ENCODE measurements around the gene RNU6-1. TPM values are rescaled to one million over a fixed set of nuclear protein-coding genes. Genes with fewer than 3 reads are reported as not detected.

The RNU6-1 gene
- total RNA-seq, 1 donor from 2014 or later = not detected

DNA sequence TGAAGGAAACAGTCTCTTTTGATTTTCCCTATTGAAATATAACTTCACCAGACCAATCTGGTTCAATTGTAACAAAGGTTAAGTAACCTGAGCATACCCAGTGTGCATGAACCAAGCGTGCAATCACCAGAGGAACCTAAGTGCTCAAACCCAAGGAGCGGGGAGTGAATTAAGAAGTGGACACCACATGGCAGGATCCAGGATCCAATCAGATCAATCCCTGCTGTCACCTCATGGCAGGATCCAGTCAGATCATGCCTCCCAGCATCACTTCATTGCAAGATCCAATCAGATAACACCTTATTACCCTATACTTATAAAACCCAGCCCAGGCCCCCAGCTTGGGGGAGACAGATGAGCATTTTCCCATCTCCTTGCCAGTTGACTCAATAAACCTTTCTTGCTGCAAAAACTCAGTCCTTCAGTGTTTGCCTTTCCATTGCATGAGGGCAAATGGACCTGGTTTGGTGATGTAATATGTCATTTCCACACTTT lies 38.9 kb upstream of the RNU6-1 start:
- TF ChIP-seq, protein P1, sequence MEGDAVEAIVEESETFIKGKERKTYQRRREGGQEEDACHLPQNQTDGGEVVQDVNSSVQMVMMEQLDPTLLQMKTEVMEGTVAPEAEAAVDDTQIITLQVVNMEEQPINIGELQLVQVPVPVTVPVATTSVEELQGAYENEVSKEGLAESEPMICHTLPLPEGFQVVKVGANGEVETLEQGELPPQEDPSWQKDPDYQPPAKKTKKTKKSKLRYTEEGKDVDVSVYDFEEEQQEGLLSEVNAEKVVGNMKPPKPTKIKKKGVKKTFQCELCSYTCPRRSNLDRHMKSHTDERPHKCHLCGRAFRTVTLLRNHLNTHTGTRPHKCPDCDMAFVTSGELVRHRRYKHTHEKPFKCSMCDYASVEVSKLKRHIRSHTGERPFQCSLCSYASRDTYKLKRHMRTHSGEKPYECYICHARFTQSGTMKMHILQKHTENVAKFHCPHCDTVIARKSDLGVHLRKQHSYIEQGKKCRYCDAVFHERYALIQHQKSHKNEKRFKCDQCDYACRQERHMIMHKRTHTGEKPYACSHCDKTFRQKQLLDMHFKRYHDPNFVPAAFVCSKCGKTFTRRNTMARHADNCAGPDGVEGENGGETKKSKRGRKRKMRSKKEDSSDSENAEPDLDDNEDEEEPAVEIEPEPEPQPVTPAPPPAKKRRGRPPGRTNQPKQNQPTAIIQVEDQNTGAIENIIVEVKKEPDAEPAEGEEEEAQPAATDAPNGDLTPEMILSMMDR (IDR thresholded peaks at IDR 0.05) = no peak
- H3K9me3 Mint-ChIP-seq (ENCODE audit: unreplicated experiment) = peaks cover 6% of the 10 kb centered on the region
- H3K4me1 Mint-ChIP-seq (ENCODE audit: unreplicated experiment) = peaks cover 26% of the 10 kb centered on the region
- DNase-seq (ENCODE audit: extremely low spot score, unreplicated experiment) = no peak
- H3K4me3 Mint-ChIP-seq (ENCODE audit: unreplicated experiment) = no peak overlapping the region
- H3K27ac Mint-ChIP-seq (ENCODE audit: unreplicated experiment) = no peak overlapping the region
- H3K27me3 Mint-ChIP-seq (ENCODE audit: unreplicated experiment) = no peaks in the 10 kb centered on the region
- no peaks in the 10 kb centered on the region for H3K36me3 Mint-ChIP-seq (ENCODE audit: unreplicated experiment)

DNA sequence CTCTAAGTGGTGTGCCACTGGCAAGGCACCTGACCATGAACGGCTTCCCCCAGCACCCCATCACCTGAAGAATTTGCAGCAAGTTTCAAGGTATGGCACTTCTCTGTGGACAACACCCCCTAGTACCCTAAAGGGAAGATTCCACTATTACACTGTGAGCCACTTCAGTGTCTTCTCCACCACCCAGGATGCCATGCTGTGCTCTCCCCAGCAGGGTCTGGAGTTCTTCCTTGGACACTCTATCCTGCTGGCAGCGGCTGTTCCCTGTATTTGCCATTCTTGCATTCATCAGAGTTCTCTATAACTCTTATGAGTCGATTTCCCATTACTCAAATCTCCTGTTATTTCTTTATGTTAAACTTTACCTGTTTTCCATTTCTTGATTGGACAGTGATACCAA lies 33.9 kb upstream of the RNU6-1 start:
- no peak overlapping the region for H3K4me3 Mint-ChIP-seq (ENCODE audit: unreplicated experiment)
- H3K4me1 Mint-ChIP-seq (ENCODE audit: unreplicated experiment) = no peaks in the 10 kb centered on the region
- H3K27me3 Mint-ChIP-seq (ENCODE audit: unreplicated experiment) = no peaks in the 10 kb centered on the region
- TF ChIP-seq, protein P1 (IDR thresholded peaks at IDR 0.05) = no peak
- peaks cover 13% of the 10 kb centered on the region for H3K9me3 Mint-ChIP-seq (ENCODE audit: unreplicated experiment)
- H3K27ac Mint-ChIP-seq (ENCODE audit: unreplicated experiment) = no peak overlapping the region
- no peaks in the 10 kb centered on the region for H3K36me3 Mint-ChIP-seq (ENCODE audit: unreplicated experiment)
- DNase-seq (ENCODE audit: extremely low spot score, unreplicated experiment) = peak; percentile 38

DNA sequence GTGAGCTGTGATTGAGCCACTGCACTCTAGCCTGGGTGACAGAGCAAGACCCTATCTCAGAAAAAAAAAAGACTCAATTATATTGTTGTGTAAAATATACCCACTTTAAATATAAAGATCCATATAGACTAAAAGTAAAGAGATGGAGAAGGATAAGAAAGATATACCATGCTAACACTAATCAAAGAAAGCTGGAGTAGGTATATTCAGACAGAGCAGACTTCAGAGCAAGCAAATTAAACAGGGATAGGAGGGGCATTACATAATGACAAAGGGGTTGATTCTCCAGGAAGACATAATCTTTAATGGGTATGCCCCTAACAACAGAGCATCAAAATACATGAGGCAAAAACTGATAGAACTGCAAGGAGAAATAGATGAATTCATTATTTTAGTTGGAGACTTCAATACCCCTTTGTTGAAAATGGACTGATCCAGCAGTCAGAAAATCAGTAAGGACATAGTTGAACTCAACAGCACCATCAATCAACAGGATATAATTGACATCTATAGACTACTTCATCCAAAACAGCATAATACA lies 31.1 kb upstream of the RNU6-1 start:
- no peak overlapping the region for H3K4me3 Mint-ChIP-seq (ENCODE audit: unreplicated experiment)
- peaks cover 13% of the 10 kb centered on the region for H3K9me3 Mint-ChIP-seq (ENCODE audit: unreplicated experiment)
- H3K36me3 Mint-ChIP-seq (ENCODE audit: unreplicated experiment) = no peaks in the 10 kb centered on the region
- DNase-seq (ENCODE audit: extremely low spot score, unreplicated experiment) = no peak
- H3K4me1 Mint-ChIP-seq (ENCODE audit: unreplicated experiment) = peaks cover 6% of the 10 kb centered on the region
- H3K27me3 Mint-ChIP-seq (ENCODE audit: unreplicated experiment) = no peaks in the 10 kb centered on the region
- TF ChIP-seq, protein P1 (IDR thresholded peaks at IDR 0.05) = no peak
- H3K27ac Mint-ChIP-seq (ENCODE audit: unreplicated experiment) = no peak overlapping the region

DNA sequence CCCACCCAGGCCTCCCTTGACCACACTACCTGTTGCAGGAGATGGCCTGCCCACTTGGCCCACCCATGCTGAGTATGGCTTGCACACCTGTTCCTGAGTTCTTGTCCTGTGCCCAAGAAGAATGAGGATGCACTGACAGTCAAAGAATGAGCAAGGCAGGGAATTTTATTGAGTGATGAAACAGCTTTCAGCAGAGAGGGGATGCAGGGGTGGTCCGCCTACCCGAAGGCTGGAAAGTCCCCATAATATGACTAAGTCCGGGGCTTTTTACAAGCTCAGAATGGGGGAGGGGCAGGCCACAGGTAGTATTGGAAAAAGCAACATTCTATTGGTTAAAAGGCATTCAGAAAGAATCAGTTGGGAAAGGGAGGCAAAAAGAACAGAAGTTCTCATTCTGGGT lies 29.9 kb upstream of the RNU6-1 start:
- Mint-ChIP-seq H3K36me3 (ENCODE audit: unreplicated experiment) (no peaks in the 10 kb centered on the region), H3K9me3 (ENCODE audit: unreplicated experiment) (peaks cover 13% of the 10 kb centered on the region), H3K4me1 (ENCODE audit: unreplicated experiment) (peaks cover 19% of the 10 kb centered on the region), H3K27me3 (ENCODE audit: unreplicated experiment) (no peaks in the 10 kb centered on the region), H3K27ac (ENCODE audit: unreplicated experiment) (no peak overlapping the region), H3K4me3 (ENCODE audit: unreplicated experiment) (no peak overlapping the region)
- TF ChIP-seq, protein P1 (IDR thresholded peaks at IDR 0.05) = no peak
- DNase-seq (ENCODE audit: extremely low spot score, unreplicated experiment) = no peak

DNA sequence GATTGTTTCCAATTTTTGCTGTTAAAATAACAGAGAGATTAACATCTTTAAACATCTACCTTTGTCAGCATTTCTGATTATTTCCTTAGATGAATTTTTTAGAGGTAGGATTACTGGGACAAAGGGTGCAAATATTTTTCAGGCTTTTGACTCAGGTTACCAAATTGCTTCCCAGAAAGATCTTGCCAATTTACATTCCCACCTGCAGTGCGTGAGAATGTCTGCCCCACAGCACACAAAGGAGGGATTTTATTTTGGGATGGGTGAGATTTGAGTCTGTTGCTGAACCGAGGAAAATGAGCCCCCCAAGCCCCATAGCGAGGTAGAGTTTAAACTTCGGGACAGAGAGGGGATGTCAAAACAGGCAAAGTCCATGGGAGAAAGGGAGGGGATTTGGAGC lies 25.9 kb upstream of the RNU6-1 start:
- Mint-ChIP-seq H3K27me3 (ENCODE audit: unreplicated experiment) (no peaks in the 10 kb centered on the region), H3K4me1 (ENCODE audit: unreplicated experiment) (peaks cover 35% of the 10 kb centered on the region), H3K9me3 (ENCODE audit: unreplicated experiment) (no peaks in the 10 kb centered on the region), H3K4me3 (ENCODE audit: unreplicated experiment) (peak overlapping the region; percentile 19), H3K36me3 (ENCODE audit: unreplicated experiment) (no peaks in the 10 kb centered on the region), H3K27ac (ENCODE audit: unreplicated experiment) (peak overlapping the region; percentile 87)
- DNase-seq (ENCODE audit: extremely low spot score, unreplicated experiment) = no peak
- TF ChIP-seq, protein P1 (IDR thresholded peaks at IDR 0.05) = no peak
